Stimulated activated naive CD4-positive, alpha-beta T cell (primary cell): Measurements from ENCODE around the gene SLC20A1.
"Not testable (repeated sequence)": the region's sequence is repeated elsewhere in the genome, so short reads cannot be mapped to it uniquely, and the experiment has no call there.

ENCODE experiments used
- DNase-seq, 6 experiments: peaks; one replicate each; lab custom pipeline; 2025; lab: John Stamatoyannopoulos, UW

The SLC20A1 gene

GRCh38 chr2:112683550-112684414 lies 38.0 kb downstream of the SLC20A1 start:
- DNase-seq = no peak

DNA sequence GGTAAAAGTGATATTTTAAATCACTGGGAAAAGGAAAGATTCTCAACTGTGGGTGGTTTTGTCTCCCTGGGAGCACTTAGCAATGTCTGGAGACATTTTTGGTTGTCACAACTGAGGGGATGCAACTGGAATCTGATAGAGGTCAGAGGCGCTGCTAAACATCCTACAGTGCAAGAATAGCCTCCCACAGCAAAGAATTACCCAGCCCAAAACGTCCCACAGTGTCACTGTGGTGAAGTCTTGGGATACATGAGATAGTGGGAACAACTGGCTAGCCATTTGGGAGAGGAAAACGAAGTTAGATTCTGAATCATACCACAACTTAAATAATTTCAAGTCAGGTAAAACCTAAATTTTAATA lies 38.7 kb downstream of the SLC20A1 start:
- no peak for DNase-seq

GRCh38 chr2:112685271-112685884 lies 39.6 kb downstream of the SLC20A1 start:
- no peak for DNase-seq

DNA sequence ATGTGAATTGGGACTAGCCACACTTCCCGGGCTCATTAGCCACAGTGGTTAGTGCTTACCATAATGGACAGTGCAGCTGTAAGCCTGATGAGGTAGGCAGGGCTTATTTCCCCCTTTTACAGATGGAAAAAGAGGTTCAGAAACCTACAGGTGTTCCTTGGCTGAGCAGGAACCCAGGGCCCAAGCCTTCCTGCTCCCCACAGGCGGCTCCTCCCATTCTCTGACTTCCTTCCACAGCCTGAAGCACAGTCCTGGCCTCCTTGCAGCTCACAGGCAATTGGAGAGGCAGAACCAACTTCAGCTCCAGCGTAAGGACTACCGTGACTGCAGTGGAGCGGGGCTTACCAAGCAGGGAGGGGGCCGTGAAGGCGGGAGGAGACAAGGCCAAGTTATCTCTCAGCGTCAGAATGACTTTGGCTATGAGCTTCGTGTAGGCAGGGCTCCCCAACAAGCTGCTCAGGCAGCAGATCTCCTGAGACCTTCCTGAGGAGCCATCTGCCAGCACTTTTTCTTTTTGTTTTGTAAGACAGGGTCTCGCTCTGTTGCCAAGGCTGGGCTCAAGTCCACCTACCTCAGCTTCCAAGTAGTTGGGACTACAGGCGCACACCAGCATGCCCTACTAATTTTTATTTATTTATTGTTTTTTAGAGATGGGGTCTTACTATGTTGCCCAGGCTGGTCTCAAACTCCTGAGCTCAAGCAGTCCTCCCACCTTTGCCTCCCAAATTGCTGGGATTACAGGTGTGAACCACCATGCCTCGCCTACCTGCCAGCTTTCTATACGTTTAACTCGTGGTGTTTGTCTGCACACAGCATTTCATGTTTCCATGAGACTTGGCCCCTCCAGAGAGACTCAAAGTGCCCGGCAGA lies 40.8 kb downstream of the SLC20A1 start:
- DNase-seq = no peak

- DNase-seq = no peak
Measured at GRCh38 chr2:112687522-112687921, 41.8 kb downstream of the SLC20A1 start.

DNA sequence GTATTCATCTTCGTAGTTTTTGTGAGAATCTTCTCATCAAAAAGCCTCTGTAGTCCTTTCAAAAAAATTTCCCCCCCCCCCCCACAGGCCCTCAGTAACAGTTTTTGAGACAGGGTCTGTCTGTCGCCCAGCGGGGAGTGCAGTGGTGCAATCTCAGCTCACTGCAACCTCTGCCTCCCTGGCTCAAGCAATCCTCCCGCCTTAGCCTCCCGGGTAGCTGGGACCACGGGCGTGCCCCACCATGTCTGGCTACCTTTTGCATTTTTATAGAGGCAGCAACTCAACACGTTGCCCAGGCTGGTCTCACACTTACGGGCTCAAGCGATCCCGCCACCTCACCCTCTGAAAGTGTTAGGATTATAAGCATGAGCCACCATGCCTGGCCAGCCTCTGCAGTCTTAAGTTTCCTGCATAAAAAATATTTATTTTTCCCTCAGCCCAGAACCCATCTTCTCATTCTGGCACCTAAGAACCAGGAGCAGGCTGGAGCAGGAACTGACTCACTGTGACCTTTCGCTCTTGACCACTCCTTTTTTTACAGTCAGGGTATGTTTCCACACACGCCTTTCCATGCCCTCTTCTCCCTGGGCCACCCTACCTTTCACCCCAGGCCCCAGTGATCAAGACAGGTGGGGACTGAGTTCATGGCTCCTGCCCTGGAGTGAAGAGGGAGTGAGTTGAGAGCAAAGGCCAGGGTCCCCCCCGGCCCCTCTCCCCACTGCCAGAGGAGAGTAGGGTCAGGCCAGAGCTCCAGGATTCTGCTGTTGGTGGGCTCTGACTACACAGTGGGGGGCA lies 42.5 kb downstream of the SLC20A1 start:
- no peak for DNase-seq

DNA sequence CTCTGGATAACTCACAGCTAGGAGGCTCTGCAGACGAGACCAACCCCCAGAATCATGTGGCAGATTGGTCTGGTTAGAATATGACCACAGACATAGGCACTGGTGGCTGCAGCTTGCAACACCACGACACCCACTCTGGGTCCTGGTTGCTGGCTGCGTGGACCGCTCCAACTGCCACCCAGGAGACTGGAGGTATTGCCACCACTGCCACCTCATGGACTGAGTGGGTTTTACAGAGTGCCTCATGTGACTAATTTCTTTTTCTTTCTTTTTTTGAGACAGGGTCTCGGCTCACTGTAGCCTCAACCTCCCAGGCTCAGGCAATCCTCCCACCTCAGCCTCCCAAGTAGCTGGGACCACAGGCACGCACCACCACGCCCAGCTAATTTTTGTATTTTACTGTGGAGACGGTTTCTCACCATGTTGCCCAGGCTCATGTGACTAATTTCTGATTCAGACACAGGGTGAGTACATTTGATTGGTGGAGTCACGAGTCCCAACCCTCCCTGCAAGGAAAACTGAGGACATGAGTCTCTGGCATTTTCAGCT lies 45.2 kb downstream of the SLC20A1 start:
- peak; percentile 6 to 72 (median 52) for DNase-seq

- no peak for DNase-seq
Measured at GRCh38 chr2:112691881-112692281, 46.1 kb downstream of the SLC20A1 start.

GRCh38 chr2:112692495-112692911 lies 46.8 kb downstream of the SLC20A1 start:
- DNase-seq = no peak

DNA sequence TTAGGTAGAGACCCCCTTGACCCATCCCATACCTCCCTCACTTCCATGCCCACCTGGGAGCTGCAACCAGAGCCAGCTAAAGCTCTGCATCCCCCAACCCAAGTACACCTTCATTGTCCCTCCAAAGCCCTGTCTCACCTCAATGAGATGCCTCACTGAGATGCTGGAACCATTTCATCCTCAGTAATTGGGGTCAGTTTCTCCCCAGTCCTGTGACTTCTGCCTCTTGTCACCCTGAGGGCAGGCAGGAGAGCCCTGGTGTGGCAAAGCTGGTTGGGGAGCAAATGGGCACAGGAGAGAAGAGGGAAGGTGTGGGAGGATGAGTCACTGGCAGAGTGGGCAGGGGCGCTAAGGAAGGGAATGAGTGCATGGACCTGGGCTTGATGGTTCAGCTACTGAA lies 47.2 kb downstream of the SLC20A1 start:
- no peak for DNase-seq

DNA sequence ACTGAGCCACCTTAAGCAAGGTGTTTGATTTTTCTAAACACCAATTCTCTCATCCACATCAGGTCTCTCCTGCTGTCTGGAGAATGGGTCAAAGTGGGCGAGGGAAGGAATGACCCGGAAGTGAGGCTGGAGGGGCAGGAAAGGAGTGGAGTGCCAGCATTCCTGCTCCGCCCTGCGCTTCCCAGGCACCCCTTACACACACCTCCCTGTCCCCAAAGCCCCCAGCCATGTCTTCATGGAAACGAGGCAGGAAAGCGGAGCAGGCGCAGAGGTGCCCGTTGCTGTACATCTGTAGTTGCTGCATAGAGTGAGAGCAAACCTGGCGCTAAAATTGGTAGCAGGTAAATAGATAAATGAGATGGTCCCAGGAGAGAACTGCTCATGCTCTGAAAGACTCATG lies 47.9 kb downstream of the SLC20A1 start:
- no peak for DNase-seq

DNA sequence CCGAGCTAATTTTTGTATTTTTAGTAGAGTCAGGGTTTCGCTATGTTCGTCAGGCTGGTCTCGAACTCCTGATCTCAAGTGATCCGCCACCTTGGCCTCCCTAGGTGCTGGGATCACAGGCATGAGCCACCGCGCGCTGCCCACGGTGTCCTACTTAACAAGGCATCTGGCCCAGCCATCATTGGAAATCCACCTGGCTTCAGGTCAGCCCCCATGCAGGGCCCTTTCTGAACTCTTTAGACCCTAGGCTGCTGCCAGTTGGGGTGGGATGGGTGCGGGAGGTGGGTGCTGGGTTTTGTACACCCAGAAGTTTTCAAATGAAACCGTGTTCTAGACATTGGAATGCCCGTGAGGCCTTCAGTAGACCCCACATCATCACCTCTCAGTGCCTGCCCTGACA lies 48.4 kb downstream of the SLC20A1 start:
- DNase-seq = no peak

DNA sequence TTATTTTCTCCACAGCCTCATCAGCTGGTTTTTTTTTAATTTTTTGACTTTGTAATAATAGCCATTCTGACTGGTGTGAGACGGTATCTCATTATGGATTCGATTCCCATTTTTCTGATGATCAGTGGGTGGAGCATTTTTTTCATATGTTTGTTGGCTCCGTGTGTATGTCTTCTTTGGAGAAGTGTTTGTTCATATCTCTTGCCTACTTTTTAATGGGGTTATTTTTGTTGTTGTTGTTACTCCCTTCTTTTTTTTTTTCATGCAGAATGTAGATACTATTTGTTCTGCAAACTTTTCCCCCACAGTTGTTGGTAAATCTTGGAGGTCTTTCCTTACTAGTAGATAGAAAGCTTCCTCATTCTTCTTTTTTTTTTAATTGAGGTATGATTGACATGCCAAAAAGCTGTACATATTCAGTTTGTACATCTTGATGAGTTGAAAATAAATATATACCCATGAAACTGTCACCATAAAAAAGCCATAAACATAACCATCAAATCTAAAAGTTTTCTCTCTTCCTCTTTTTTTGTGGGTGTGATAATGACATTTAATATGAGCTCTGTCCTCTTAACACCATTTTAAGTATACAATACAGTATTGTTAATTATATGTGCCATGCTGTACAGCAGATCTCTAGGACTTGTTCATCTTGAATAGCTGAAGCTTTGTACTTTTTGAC lies 53.2 kb downstream of the SLC20A1 start:
- DNase-seq = no peak

GRCh38 chr2:112699984-112700667 lies 54.4 kb downstream of the SLC20A1 start:
- no peak for DNase-seq

GRCh38 chr2:112701052-112701451 lies 55.3 kb downstream of the SLC20A1 start:
- no peak for DNase-seq

DNA sequence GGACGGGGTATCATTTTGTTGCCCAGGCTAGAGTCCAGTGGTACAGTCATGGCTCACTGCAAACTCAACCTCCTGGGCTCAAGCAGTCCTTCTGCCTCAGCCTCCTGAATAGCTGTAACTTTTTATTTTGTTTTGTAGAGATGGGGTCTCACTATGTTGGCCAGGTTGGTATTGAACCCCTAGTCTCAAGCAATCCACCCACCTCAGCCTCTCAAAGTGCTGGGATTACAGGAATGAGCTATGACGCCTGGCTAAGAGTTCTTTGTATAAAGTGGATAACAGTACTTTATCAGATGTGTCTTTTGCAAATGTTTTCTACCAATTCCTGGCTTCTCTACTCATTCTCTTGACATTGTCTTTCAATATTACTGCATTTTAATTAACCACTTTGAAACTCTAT lies 57.9 kb downstream of the SLC20A1 start:
- DNase-seq = no peak

DNA sequence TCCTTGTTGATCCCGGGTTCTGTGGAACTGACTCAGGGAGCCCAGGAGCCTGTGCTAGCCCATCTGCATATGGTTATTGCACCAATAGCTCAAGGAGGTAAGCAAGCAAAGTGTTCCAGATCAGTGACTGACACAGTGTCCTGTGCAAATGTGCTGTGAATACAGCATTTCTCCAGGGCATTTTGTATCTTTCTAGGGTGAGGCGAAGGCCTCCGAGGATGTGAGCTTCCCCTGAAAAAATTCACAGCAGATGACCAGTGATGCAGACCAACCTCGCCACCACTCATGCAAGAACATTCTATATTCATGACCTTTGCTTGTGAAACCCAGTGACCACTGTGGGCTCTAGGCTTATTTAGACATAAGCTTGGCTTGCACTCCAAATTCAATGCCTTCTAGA lies 59.8 kb downstream of the SLC20A1 start:
- DNase-seq = no peak

DNA sequence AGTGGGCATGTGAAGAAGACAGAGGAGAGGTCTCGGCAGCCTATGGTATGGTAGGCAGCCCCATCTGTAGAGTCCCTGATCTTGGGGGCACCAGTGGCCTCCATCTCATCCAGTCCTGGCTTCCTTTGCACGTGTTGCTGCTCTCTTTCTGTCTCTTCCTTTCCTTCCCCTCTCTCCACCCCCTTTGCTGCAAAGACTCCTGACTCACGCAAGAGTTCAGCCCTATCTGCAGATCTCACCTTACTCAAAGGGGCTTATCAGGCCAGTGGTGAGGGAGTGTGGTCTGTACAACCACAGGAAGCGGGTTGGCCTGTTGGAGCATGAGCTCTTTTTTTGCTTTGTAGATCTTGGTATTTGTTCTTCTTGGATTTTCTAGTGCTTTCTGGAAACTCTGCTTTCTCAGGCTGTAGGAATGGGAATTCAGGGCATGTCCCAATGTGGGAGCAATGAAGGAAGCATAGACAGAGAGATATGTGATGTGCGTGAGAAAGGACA lies 60.5 kb downstream of the SLC20A1 start:
- peak in 2 of 6 experiments; percentile 7 to 15 for DNase-seq

DNA sequence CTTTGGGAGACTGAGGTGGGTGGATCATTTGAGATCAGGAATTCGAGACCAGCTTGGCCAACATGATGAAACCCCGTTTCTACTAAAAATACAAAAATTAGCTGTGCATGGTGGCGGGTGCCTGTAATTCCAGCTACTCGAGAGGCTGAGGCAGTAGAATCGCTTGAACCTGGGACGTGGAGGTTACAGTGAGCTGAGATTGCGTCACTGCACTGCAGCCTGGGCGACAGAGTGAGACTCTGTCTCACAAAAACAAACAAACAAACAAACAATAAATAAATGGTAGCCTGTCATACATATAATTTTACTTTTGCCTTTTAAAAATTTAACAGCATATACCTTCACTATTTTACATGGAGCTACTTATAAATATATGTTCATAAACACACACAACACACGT lies 61.2 kb downstream of the SLC20A1 start:
- not testable (repeated sequence) for DNase-seq

DNA sequence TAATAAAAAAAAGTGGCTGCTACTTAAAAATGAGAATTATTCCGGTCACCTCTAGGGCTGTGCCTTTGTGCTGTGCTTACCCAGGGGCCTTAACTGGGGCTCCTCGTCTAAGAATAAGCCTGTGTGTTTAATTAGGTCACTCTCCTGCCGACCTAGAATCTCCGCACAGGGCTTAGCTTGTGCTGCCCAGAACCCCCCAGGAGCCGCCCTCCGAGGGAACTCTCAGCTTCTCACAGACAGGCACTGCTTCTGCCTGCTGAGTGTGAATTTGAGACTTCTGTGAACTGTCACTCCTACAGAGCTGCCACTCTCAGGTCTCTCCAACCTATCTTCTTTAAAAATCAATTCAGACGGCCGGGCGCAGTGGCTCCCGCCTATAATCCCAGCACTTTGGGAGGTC lies 63.2 kb downstream of the SLC20A1 start:
- no peak for DNase-seq
